ENCODE data around the gene BCR.

BCR gene

GRCh38 chr22:23144432-23144831 is 35.9 kb upstream of the BCR start:
- Histone ChIP-seq H3K27ac (ENCODE audit: low read depth, low read length) (peak overlapping the region; percentile 52), H3K36me3 (ENCODE audit: control insufficient read depth, insufficient read depth, low read length) (no peaks in the 10 kb centered on the region), H3K4me1 (ENCODE audit: control insufficient read depth, insufficient read depth, low read length) (peaks cover 9% of the 10 kb centered on the region), H3K4me3 (ENCODE audit: low read length) (peak overlapping the region; percentile 65), H3K9ac (ENCODE audit: low read length) (no peak overlapping the region), H3K27me3 (ENCODE audit: control insufficient read depth, insufficient read depth, low read length) (no peaks in the 10 kb centered on the region)

- peak within 1 kb of the TSS; percentile 65 for H3K4me3 ChIP-seq (ENCODE audit: low read length)
- no peaks in the 10 kb centered on the region for H3K27me3 ChIP-seq (ENCODE audit: control insufficient read depth, insufficient read depth, low read length)
- H3K4me1 ChIP-seq (ENCODE audit: control insufficient read depth, insufficient read depth, low read length) = peaks cover 9% of the 10 kb centered on the region
- peak within 1 kb of the TSS; percentile 77 for H3K27ac ChIP-seq (ENCODE audit: low read depth, low read length)
- H3K36me3 ChIP-seq (ENCODE audit: control insufficient read depth, insufficient read depth, low read length) = no peaks in the 10 kb centered on the region
- no peak within 1 kb of the TSS for H3K9ac ChIP-seq (ENCODE audit: low read length)
Observed at GRCh38 chr22:23144932-23145877, 35.1 kb upstream of the BCR start, which contains the start of gene RAB36. Gene RAB36, plus strand, starts transcription at chr22:23145477. Its CDS starts 1,140 bp downstream, at chr22:23146617.

GRCh38 chr22:23145878-23146470 is 34.3 kb upstream of the BCR start:
- H3K27me3 ChIP-seq (ENCODE audit: control insufficient read depth, insufficient read depth, low read length) = no peaks in the 10 kb centered on the region
- H3K27ac ChIP-seq (ENCODE audit: low read depth, low read length) = peak overlapping the region; percentile 77
- peak overlapping the region; percentile 65 for H3K4me3 ChIP-seq (ENCODE audit: low read length)
- no peaks in the 10 kb centered on the region for H3K36me3 ChIP-seq (ENCODE audit: control insufficient read depth, insufficient read depth, low read length)
- H3K9ac ChIP-seq (ENCODE audit: low read length) = no peak overlapping the region
- peaks cover 9% of the 10 kb centered on the region for H3K4me1 ChIP-seq (ENCODE audit: control insufficient read depth, insufficient read depth, low read length)

DNA sequence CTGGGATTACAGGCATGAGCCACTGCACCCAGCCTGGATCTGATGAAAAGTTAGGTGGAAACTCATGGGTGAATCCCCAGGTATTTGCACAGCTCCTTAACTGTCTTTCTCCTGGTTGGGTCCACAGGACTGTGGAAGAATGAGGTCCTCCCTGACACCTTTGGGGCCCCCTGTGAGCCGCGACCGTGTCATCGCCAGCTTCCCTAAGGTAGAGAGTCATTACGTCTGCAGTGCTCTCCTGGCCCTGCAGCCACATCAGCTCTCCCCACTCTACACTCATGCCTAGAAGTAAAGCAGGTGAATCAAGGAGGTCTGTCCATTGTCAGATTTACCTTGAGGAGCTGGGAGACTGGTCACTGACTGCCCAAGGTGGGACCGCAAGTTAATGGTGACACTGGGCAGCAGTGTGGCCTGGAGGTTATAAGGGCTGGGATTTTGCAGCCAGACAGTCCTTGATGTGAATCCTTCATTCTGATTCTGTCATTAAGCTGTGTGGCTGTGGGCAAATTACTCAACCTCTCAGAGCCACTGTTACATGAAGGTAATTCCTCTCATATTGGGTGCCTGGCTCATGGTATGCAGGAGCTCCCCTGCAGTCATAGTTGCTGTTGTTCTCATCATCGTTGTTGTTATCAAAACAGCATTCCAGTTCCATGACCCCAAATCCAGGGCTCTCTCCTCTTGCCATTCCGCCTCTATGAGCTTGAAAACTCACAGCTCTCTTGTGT is 33.7 kb upstream of the BCR start:
- no peak overlapping the region for H3K27ac ChIP-seq (ENCODE audit: low read depth, low read length)
- no peaks in the 10 kb centered on the region for H3K36me3 ChIP-seq (ENCODE audit: control insufficient read depth, insufficient read depth, low read length)
- no peak overlapping the region for H3K4me3 ChIP-seq (ENCODE audit: low read length)
- no peaks in the 10 kb centered on the region for H3K27me3 ChIP-seq (ENCODE audit: control insufficient read depth, insufficient read depth, low read length)
- H3K9ac ChIP-seq (ENCODE audit: low read length) = no peak overlapping the region
- peaks cover 7% of the 10 kb centered on the region for H3K4me1 ChIP-seq (ENCODE audit: control insufficient read depth, insufficient read depth, low read length)

- Histone ChIP-seq H3K27ac (ENCODE audit: low read depth, low read length) (no peak overlapping the region), H3K4me1 (ENCODE audit: control insufficient read depth, insufficient read depth, low read length) (peaks cover 4% of the 10 kb centered on the region), H3K4me3 (ENCODE audit: low read length) (no peak overlapping the region), H3K36me3 (ENCODE audit: control insufficient read depth, insufficient read depth, low read length) (no peaks in the 10 kb centered on the region), H3K27me3 (ENCODE audit: control insufficient read depth, insufficient read depth, low read length) (no peaks in the 10 kb centered on the region), H3K9ac (ENCODE audit: low read length) (no peak overlapping the region)
Observed at GRCh38 chr22:23147617-23148387, 32.5 kb upstream of the BCR start.

GRCh38 chr22:23149743-23150238 is 30.5 kb upstream of the BCR start:
- no peaks in the 10 kb centered on the region for H3K27me3 ChIP-seq (ENCODE audit: control insufficient read depth, insufficient read depth, low read length)
- no peaks in the 10 kb centered on the region for H3K36me3 ChIP-seq (ENCODE audit: control insufficient read depth, insufficient read depth, low read length)
- H3K27ac ChIP-seq (ENCODE audit: low read depth, low read length) = no peak overlapping the region
- H3K4me3 ChIP-seq (ENCODE audit: low read length) = no peak overlapping the region
- peaks cover 2% of the 10 kb centered on the region for H3K4me1 ChIP-seq (ENCODE audit: control insufficient read depth, insufficient read depth, low read length)
- H3K9ac ChIP-seq (ENCODE audit: low read length) = no peak overlapping the region

GRCh38 chr22:23150762-23151161 is 29.5 kb upstream of the BCR start:
- no peaks in the 10 kb centered on the region for H3K27me3 ChIP-seq (ENCODE audit: control insufficient read depth, insufficient read depth, low read length)
- H3K4me3 ChIP-seq (ENCODE audit: low read length) = no peak overlapping the region
- H3K36me3 ChIP-seq (ENCODE audit: control insufficient read depth, insufficient read depth, low read length) = no peaks in the 10 kb centered on the region
- no peaks in the 10 kb centered on the region for H3K4me1 ChIP-seq (ENCODE audit: control insufficient read depth, insufficient read depth, low read length)
- H3K27ac ChIP-seq (ENCODE audit: low read depth, low read length) = no peak overlapping the region
- H3K9ac ChIP-seq (ENCODE audit: low read length) = no peak overlapping the region

DNA sequence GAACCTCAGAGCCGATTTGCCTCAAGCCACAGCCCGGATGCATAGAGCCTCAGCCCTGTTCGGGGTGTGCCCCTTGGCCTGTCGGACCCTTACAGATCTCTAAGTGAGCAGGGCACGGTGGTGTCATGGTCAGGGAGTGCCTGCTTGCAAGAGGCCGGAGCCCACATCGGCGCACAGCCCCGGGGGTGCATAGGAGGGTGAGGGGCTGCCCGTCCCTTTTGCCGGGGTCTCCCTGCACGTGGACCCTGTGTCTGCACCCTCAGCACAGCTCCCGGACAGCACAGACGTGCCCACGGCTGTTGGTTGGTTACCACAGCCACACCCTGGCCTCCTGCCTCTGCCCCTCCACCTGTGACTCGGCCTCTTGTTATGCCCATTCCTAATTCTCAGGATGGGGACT is 28.5 kb upstream of the BCR start:
- H3K27me3 ChIP-seq (ENCODE audit: control insufficient read depth, insufficient read depth, low read length) = no peaks in the 10 kb centered on the region
- H3K4me3 ChIP-seq (ENCODE audit: low read length) = no peak overlapping the region
- no peaks in the 10 kb centered on the region for H3K4me1 ChIP-seq (ENCODE audit: control insufficient read depth, insufficient read depth, low read length)
- H3K36me3 ChIP-seq (ENCODE audit: control insufficient read depth, insufficient read depth, low read length) = no peaks in the 10 kb centered on the region
- H3K27ac ChIP-seq (ENCODE audit: low read depth, low read length) = no peak overlapping the region
- no peak overlapping the region for H3K9ac ChIP-seq (ENCODE audit: low read length)

DNA sequence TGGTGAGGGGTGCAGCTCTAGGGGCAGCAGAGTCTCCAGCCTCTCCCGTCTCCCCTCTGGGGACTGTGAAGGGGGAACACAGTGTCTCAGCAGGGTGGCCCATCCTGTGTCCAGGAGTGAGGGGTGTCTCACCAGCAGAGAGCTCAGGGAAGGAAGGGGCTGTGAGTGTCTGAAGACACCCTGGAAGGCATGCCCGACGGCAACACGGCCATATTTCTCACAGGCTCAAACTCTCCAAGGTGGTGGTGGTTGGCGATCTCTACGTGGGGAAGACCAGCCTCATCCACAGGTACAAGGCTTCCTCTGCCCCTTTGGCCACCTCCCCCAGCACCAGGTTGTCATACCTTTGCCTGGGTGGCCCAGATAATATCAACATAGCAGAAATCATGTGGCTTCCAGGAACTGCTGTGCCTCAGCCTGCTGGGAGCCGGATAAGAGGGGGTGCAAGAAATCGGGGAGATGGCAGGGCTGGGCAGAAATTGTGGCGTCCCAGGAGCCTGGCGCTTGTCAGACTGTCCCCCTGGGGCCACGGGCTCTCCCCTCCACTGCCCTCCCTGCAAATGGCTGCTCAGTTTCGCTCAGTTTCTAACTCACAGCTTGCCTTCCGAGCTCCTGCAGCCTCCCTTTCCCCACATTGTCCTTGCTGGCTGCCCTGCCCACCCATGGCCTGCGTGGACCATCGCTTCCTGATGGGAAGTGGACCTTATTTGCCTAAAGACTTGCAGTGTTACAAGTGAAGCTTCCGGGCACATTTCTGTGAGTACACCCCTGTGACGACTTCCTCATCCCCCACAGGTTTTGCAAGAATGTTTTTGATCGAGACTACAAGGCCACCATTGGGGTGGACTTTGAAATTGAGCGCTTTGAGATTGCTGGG is 27.8 kb upstream of the BCR start:
- H3K4me1 ChIP-seq (ENCODE audit: control insufficient read depth, insufficient read depth, low read length) = no peaks in the 10 kb centered on the region
- no peak overlapping the region for H3K4me3 ChIP-seq (ENCODE audit: low read length)
- no peak overlapping the region for H3K9ac ChIP-seq (ENCODE audit: low read length)
- H3K36me3 ChIP-seq (ENCODE audit: control insufficient read depth, insufficient read depth, low read length) = no peaks in the 10 kb centered on the region
- no peaks in the 10 kb centered on the region for H3K27me3 ChIP-seq (ENCODE audit: control insufficient read depth, insufficient read depth, low read length)
- no peak overlapping the region for H3K27ac ChIP-seq (ENCODE audit: low read depth, low read length)

GRCh38 chr22:23153994-23154393 is 26.3 kb upstream of the BCR start:
- no peak overlapping the region for H3K27ac ChIP-seq (ENCODE audit: low read depth, low read length)
- H3K4me1 ChIP-seq (ENCODE audit: control insufficient read depth, insufficient read depth, low read length) = no peaks in the 10 kb centered on the region
- H3K9ac ChIP-seq (ENCODE audit: low read length) = no peak overlapping the region
- H3K27me3 ChIP-seq (ENCODE audit: control insufficient read depth, insufficient read depth, low read length) = no peaks in the 10 kb centered on the region
- no peaks in the 10 kb centered on the region for H3K36me3 ChIP-seq (ENCODE audit: control insufficient read depth, insufficient read depth, low read length)
- H3K4me3 ChIP-seq (ENCODE audit: low read length) = no peak overlapping the region

GRCh38 chr22:23154461-23154860 is 25.8 kb upstream of the BCR start:
- no peak overlapping the region for H3K4me3 ChIP-seq (ENCODE audit: low read length)
- no peaks in the 10 kb centered on the region for H3K27me3 ChIP-seq (ENCODE audit: control insufficient read depth, insufficient read depth, low read length)
- no peak overlapping the region for H3K9ac ChIP-seq (ENCODE audit: low read length)
- H3K36me3 ChIP-seq (ENCODE audit: control insufficient read depth, insufficient read depth, low read length) = no peaks in the 10 kb centered on the region
- no peak overlapping the region for H3K27ac ChIP-seq (ENCODE audit: low read depth, low read length)
- no peaks in the 10 kb centered on the region for H3K4me1 ChIP-seq (ENCODE audit: control insufficient read depth, insufficient read depth, low read length)

All from rectal smooth muscle tissue (tissue), 1 donor.